Measurements from ENCODE around the gene CLNS1A. TPM values are rescaled to one million over a fixed set of nuclear protein-coding genes. Genes with fewer than 3 reads are reported as not detected.
"Not testable (repeated sequence)": the region's sequence is repeated elsewhere in the genome, so short reads cannot be mapped to it uniquely, and the experiment has no call there.

The CLNS1A gene
- polyA plus RNA-seq, 1 experiment = 91.6 TPM

- Histone ChIP-seq H3K36me3 (ENCODE audit: control insufficient read depth, insufficient read depth, low read length) (no peaks in the 10 kb centered on the region), H3K27me3 (ENCODE audit: control insufficient read depth, insufficient read depth, low read length) (no peaks in the 10 kb centered on the region), H3K4me3 (ENCODE audit: low read depth, low read length) (peak within 1 kb of the TSS; percentile 58)
- DNase-seq (ENCODE audit: low read depth) = no peak
- CTCF ChIA-PET = interaction anchor here (0.6 to 1.5 kb wide), 4 partner anchors 12 to 217 kb away, joined by 3 to 4 read pairs (median 4); no protein-coding TSS in a partner anchor
- TF ChIP-seq, protein P1, sequence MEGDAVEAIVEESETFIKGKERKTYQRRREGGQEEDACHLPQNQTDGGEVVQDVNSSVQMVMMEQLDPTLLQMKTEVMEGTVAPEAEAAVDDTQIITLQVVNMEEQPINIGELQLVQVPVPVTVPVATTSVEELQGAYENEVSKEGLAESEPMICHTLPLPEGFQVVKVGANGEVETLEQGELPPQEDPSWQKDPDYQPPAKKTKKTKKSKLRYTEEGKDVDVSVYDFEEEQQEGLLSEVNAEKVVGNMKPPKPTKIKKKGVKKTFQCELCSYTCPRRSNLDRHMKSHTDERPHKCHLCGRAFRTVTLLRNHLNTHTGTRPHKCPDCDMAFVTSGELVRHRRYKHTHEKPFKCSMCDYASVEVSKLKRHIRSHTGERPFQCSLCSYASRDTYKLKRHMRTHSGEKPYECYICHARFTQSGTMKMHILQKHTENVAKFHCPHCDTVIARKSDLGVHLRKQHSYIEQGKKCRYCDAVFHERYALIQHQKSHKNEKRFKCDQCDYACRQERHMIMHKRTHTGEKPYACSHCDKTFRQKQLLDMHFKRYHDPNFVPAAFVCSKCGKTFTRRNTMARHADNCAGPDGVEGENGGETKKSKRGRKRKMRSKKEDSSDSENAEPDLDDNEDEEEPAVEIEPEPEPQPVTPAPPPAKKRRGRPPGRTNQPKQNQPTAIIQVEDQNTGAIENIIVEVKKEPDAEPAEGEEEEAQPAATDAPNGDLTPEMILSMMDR (IDR thresholded peaks at IDR 0.05; ENCODE audit: insufficient read depth, low read depth, low read length) = no peak
- POLR2A ChIA-PET = interaction anchor here (0.7 kb wide), 1 partner anchor 75 kb away, joined by 3 read pairs; no protein-coding TSS in a partner anchor
These were observed 47.9 kb downstream of the CLNS1A start, which contains the start of gene AQP11 for GRCh38 chr11:77589521-77590193. Gene AQP11, plus strand, starts transcription at chr11:77589953. Its CDS starts 40 bp downstream, at chr11:77589993.

GRCh38 chr11:77589181-77589520 is 48.4 kb downstream of the CLNS1A start:
- Histone ChIP-seq H3K4me3 (ENCODE audit: low read depth, low read length) (peak overlapping the region; percentile 58), H3K36me3 (ENCODE audit: control insufficient read depth, insufficient read depth, low read length) (no peaks in the 10 kb centered on the region), H3K27me3 (ENCODE audit: control insufficient read depth, insufficient read depth, low read length) (no peaks in the 10 kb centered on the region)
- no peak for DNase-seq (ENCODE audit: low read depth)
- ChIA-PET CTCF (interaction anchor here (1.1 to 1.5 kb wide), 3 partner anchors 12 to 32 kb away, joined by 3 to 4 read pairs (median 4); no protein-coding TSS in a partner anchor), POLR2A (interaction anchor here (0.7 kb wide), 1 partner anchor 74 kb away, joined by 3 read pairs; no protein-coding TSS in a partner anchor)
- TF ChIP-seq, protein P1 (IDR thresholded peaks at IDR 0.05; ENCODE audit: insufficient read depth, low read depth, low read length) = 0 out of 2 replicates have a peak, but pooled peaks have one; percentile 2

DNA sequence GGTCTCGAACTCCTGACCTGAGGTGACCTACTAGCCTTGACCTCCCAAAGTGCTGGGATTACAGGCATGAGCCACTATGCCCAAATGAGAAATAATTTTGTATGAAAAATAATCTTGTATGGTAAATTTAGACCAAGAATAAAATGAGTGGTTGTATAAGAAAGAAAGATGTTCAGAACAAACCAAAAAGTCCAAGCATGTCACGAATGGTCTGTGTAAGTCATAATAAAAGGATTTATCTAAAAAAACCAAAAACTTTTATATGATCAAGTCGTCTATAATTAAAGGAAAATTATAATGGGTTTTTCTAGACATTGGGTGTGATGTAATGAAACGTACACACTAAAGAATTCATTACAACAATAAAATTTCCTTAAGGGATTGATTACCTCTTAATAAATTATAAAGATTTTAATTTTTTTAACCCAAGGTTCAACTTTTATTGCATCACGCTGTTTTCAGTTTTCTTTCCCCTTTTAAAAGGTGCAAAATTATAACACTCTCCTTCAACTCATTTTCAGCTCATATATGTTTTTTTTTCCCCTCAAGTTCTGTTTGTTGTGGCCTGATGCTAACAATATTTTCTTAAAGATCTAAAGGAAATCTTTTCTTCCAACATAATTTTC is 56.8 kb downstream of the CLNS1A start:
- Histone ChIP-seq H3K27me3 (ENCODE audit: control insufficient read depth, insufficient read depth, low read length) (no peaks in the 10 kb centered on the region), H3K36me3 (ENCODE audit: control insufficient read depth, insufficient read depth, low read length) (no peaks in the 10 kb centered on the region), H3K4me3 (ENCODE audit: low read depth, low read length) (no peak overlapping the region)
- TF ChIP-seq, protein P1 (IDR thresholded peaks at IDR 0.05; ENCODE audit: insufficient read depth, low read depth, low read length) = no peak
- CTCF ChIA-PET = interaction anchor here (0.5 kb wide), 1 partner anchor 12 kb away, joined by 3 read pairs; no protein-coding TSS in a partner anchor
- POLR2A ChIA-PET = no interaction called here
- DNase-seq (ENCODE audit: low read depth) = no peak

- H3K27me3 ChIP-seq (ENCODE audit: control insufficient read depth, insufficient read depth, low read length); H3K36me3 ChIP-seq (ENCODE audit: control insufficient read depth, insufficient read depth, low read length); DNase-seq (ENCODE audit: low read depth); POLR2A ChIA-PET; H3K4me3 ChIP-seq (ENCODE audit: low read depth, low read length): not testable (repeated sequence)
- CTCF ChIA-PET = interaction anchor here (0.6 to 1.7 kb wide), 5 partner anchors 13 to 998 kb away, joined by 3 read pairs; no protein-coding TSS in a partner anchor
These were observed 62.2 kb downstream of the CLNS1A start for GRCh38 chr11:77575428-77575827.

DNA sequence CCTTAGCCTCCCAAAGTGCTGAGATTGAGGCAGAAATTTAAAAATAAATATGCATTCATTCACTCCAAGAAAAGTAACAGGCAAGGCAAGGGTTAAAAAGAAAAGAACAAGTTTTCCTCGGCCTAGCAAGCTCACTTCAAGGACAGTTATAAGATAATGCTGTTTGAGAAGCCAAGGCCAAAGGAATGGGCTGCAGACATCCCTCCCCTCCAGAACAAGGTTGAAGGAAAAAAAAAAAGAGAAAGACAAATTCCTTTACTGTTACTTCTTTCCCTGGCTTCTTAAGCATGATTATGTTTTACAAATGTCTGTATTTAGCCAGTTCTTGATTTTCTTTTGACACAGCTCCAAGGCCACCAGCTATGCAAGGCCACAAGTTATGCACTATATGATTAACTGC is 66.7 kb downstream of the CLNS1A start:
- H3K27me3 ChIP-seq (ENCODE audit: control insufficient read depth, insufficient read depth, low read length); DNase-seq (ENCODE audit: low read depth); CTCF ChIA-PET; H3K4me3 ChIP-seq (ENCODE audit: low read depth, low read length); H3K36me3 ChIP-seq (ENCODE audit: control insufficient read depth, insufficient read depth, low read length); POLR2A ChIA-PET: not testable (repeated sequence)

DNA sequence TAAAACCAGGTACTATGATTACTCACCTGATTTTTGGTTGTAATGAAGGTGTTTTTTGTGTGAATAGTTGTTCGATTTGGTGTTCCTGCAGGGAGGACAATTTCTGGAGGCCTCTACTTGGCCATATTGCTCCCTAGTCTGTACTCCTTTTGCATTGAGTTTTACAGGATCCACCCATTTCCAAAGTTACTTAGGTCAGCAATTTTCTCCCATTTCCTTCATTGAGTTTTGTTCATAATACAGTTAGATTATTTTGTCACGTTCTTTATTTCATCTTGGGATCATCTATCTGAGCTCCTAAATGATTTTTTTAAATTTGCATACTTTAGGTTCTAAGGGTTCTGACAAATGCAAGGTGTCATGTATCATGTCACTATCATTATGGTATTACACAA is 67.9 kb downstream of the CLNS1A start:
- no peaks in the 10 kb centered on the region for H3K36me3 ChIP-seq (ENCODE audit: control insufficient read depth, insufficient read depth, low read length)
- H3K27me3 ChIP-seq (ENCODE audit: control insufficient read depth, insufficient read depth, low read length) = no peaks in the 10 kb centered on the region
- TF ChIP-seq, protein P1 (IDR thresholded peaks at IDR 0.05; ENCODE audit: insufficient read depth, low read depth, low read length) = no peak
- ChIA-PET POLR2A (no interaction called here), CTCF (no interaction called here)
- DNase-seq (ENCODE audit: low read depth) = no peak
- no peak overlapping the region for H3K4me3 ChIP-seq (ENCODE audit: low read depth, low read length)

All from BJ (cell line).